Neural progenitor cell (in vitro differentiated cells): Measurements from ENCODE around the gene GUCY2C. TPM values are rescaled to one million over a fixed set of nuclear protein-coding genes. Genes with fewer than 3 reads are reported as not detected.

Source experiments
- DNase-seq: peaks from one replicate; pipeline ENCODE4 v3.0.0-alpha.2; 2016; ENCODE audit warnings: low spot score
- H2AFZ ChIP-seq: fragments of 200-600 bp; sonication (generic); replicated peaks from 2 replicates; pipeline ENCODE4 v1.6.1; 2016; ENCODE audit warnings: antibody characterized with exemption
- H3F3A ChIP-seq: fragments of 200-600 bp; sonication (generic); 2 replicates; pipeline ENCODE4 v1.6.1; 2016; ENCODE audit warnings: antibody characterized with exemption, low read depth
- H3K27ac ChIP-seq: fragments of 200-600 bp; sonication (generic); 2 replicates; pipeline ENCODE4 v1.5.1; 2016; ENCODE audit warnings: mild to moderate bottlenecking
- H3K27me3 ChIP-seq: fragments of 200-600 bp; sonication (generic); 2 replicates; pipeline ENCODE4 v1.6.1; 2016; ENCODE audit warnings: mild to moderate bottlenecking, moderate library complexity
- H3K36me3 ChIP-seq: fragments of 200-600 bp; sonication (generic); 2 replicates; pipeline ENCODE4 v1.5.1; 2016
- H3K4me1 ChIP-seq: fragments of 200-600 bp; sonication (generic); 2 replicates; pipeline ENCODE4 v1.6.1; 2016; ENCODE audit warnings: mixed run types
- H3K4me2 ChIP-seq: fragments of 200-600 bp; sonication (generic); 2 replicates; pipeline ENCODE4 v1.6.1; 2016
- H3K4me3 ChIP-seq: fragments of 200-600 bp; sonication (generic); 2 replicates; pipeline ENCODE4 v1.5.1; 2016
- H3K79me2 ChIP-seq: fragments of 200-600 bp; sonication (generic); 2 replicates; pipeline ENCODE4 v1.6.1; 2016; ENCODE audit warnings: low read depth
- H3K9ac ChIP-seq: fragments of 200-600 bp; sonication (generic); 2 replicates; pipeline ENCODE4 v1.6.1; 2016
- H3K9me3 ChIP-seq: fragments of 200-600 bp; sonication (generic); 2 replicates; pipeline ENCODE4 v1.5.1; 2016; ENCODE audit warnings: low read depth
- H4K20me1 ChIP-seq: fragments of 200-600 bp; sonication (generic); 2 replicates; pipeline ENCODE4 v1.6.1; 2016; ENCODE audit warnings: low read depth
- H3K27ac Mint-ChIP-seq: 3 replicates; pipeline ENCODE4 v1.8.0; 2021; ENCODE audit warnings: mixed read lengths
- H3K27me3 Mint-ChIP-seq: 2 replicates; pipeline ENCODE4 v1.8.0; 2022; ENCODE audit warnings: low read depth, mild to moderate bottlenecking, inconsistent platforms, moderate library complexity, mixed read lengths; ENCODE audit not compliant: insufficient read depth
- H3K36me3 Mint-ChIP-seq: 3 replicates; pipeline ENCODE4 v1.8.0; 2021; ENCODE audit warnings: mixed read lengths
- H3K4me1 Mint-ChIP-seq: 3 replicates; pipeline ENCODE4 v1.8.0; 2021; ENCODE audit warnings: mixed read lengths
- H3K4me3 Mint-ChIP-seq: 3 replicates; pipeline ENCODE4 v1.8.0; 2021; ENCODE audit warnings: mild to moderate bottlenecking, moderate library complexity, mixed read lengths
- H3K9me3 Mint-ChIP-seq: 3 replicates; pipeline ENCODE4 v1.8.0; 2020; ENCODE audit warnings: mixed read lengths
- EZH2 ChIP-seq: fragments of 200-600 bp; sonication (generic); IDR thresholded peaks from 2 replicates; pipeline ENCODE4 v1.6.1; 2017; ENCODE audit warnings: antibody characterized with exemption, mild to moderate bottlenecking, moderate library complexity
- EZH2phosphoT487 ChIP-seq: fragments of 200-600 bp; sonication (generic); IDR thresholded peaks from 2 replicates; pipeline ENCODE4 v1.6.1; 2017; ENCODE audit warnings: antibody characterized with exemption
- total RNA-seq: library from RNA; depleted of rRNA; stranded (reverse); fragments of >200 nt; gene quantifications from 2 replicates; pipeline ENCODE4 v1.2.3, GENCODE V29; 2015; ENCODE audit warnings: low replicate concordance
- TF ChIP-seq, protein P1 (sequence below): fragments of 200-600 bp; sonication (generic); IDR thresholded peaks from 2 replicates; pipeline ENCODE4 v1.5.1; 2017; ENCODE audit warnings: antibody characterized with exemption, mild to moderate bottlenecking

GUCY2C gene
- total RNA-seq, 1 donor from 2014 or later = not detected

DNA sequence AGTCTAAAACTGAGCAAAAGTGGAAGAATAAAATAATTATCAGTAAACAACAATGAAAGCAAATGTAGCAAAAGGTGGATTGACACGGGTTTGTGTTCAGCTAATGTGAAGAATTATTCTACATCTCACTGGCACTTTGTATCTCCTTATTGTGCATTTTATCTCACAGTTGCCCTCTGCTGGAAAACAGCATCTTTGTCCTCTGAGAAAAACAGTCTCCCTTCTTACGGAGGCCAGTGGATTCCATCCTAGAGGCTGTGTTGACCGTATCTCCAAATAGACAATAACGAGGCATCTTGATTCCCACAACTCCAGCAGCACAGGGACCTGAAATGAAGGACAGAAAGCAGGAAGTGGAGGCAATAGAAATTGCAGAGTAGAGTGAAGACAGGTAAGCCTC, 77.4 kb downstream of the GUCY2C start:
- no peak for TF ChIP-seq EZH2
- TF ChIP-seq, protein P1, sequence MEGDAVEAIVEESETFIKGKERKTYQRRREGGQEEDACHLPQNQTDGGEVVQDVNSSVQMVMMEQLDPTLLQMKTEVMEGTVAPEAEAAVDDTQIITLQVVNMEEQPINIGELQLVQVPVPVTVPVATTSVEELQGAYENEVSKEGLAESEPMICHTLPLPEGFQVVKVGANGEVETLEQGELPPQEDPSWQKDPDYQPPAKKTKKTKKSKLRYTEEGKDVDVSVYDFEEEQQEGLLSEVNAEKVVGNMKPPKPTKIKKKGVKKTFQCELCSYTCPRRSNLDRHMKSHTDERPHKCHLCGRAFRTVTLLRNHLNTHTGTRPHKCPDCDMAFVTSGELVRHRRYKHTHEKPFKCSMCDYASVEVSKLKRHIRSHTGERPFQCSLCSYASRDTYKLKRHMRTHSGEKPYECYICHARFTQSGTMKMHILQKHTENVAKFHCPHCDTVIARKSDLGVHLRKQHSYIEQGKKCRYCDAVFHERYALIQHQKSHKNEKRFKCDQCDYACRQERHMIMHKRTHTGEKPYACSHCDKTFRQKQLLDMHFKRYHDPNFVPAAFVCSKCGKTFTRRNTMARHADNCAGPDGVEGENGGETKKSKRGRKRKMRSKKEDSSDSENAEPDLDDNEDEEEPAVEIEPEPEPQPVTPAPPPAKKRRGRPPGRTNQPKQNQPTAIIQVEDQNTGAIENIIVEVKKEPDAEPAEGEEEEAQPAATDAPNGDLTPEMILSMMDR = peak; percentile 50
- no peak overlapping the region for H3K4me2 ChIP-seq
- no peak overlapping the region for H3K4me3 ChIP-seq
- H3K36me3 ChIP-seq = no peaks in the 10 kb centered on the region
- no peak overlapping the region for H2AFZ ChIP-seq
- no peaks in the 10 kb centered on the region for H3K4me1 ChIP-seq
- H4K20me1 ChIP-seq = no peaks in the 10 kb centered on the region
- H3K9ac ChIP-seq = no peak overlapping the region
- no peak overlapping the region for H3K27ac Mint-ChIP-seq
- no peaks in the 10 kb centered on the region for H3K4me1 Mint-ChIP-seq
- no peak overlapping the region for H3K4me3 Mint-ChIP-seq
- no peaks in the 10 kb centered on the region for H3K79me2 ChIP-seq
- H3K36me3 Mint-ChIP-seq = no peaks in the 10 kb centered on the region
- H3K27me3 Mint-ChIP-seq = no peaks in the 10 kb centered on the region
- no peaks in the 10 kb centered on the region for H3K9me3 ChIP-seq
- H3K9me3 Mint-ChIP-seq = no peaks in the 10 kb centered on the region
- no peak overlapping the region for H3K27ac ChIP-seq
- H3K27me3 ChIP-seq = no peaks in the 10 kb centered on the region
- DNase-seq = peak; percentile 24
- H3F3A ChIP-seq = no peaks in the 10 kb centered on the region

DNA sequence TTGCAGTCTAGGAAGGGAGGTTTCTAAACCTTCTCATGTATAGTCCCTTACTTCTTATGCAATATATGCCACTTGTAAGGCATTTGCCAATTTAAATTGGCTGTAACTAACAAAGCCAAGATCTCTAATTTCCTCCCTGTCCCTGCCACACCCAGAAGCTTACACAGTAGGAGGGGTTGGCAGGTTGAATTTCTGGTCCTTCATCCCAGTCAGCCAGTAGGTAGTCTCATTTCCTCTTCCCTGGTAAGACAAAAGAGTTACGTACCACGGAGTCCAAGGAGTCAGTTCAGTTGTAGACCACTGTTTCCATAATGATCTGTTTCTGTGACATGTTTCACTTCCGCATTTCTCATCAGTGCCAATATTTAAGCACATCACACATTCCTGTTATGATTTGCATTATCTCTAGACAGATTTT, 81.7 kb downstream of the GUCY2C start:
- no peak overlapping the region for H2AFZ ChIP-seq
- Mint-ChIP-seq H3K27ac (no peak overlapping the region), H3K4me1 (no peaks in the 10 kb centered on the region), H3K27me3 (no peaks in the 10 kb centered on the region), H3K36me3 (no peaks in the 10 kb centered on the region), H3K9me3 (peaks cover 7% of the 10 kb centered on the region), H3K4me3 (no peak overlapping the region)
- H4K20me1 ChIP-seq = no peaks in the 10 kb centered on the region
- no peak overlapping the region for H3K4me2 ChIP-seq
- no peak for DNase-seq
- H3F3A ChIP-seq = no peaks in the 10 kb centered on the region
- H3K9me3 ChIP-seq = no peaks in the 10 kb centered on the region
- H3K79me2 ChIP-seq = no peaks in the 10 kb centered on the region
- TF ChIP-seq EZH2 (no peak), EZH2phosphoT487 (no peak)
- TF ChIP-seq, protein P1 = no peak
- no peaks in the 10 kb centered on the region for H3K36me3 ChIP-seq
- H3K4me1 ChIP-seq = no peaks in the 10 kb centered on the region
- H3K9ac ChIP-seq = no peak overlapping the region
- H3K27me3 ChIP-seq = no peaks in the 10 kb centered on the region
- H3K27ac ChIP-seq = no peak overlapping the region
- no peak overlapping the region for H3K4me3 ChIP-seq

DNA sequence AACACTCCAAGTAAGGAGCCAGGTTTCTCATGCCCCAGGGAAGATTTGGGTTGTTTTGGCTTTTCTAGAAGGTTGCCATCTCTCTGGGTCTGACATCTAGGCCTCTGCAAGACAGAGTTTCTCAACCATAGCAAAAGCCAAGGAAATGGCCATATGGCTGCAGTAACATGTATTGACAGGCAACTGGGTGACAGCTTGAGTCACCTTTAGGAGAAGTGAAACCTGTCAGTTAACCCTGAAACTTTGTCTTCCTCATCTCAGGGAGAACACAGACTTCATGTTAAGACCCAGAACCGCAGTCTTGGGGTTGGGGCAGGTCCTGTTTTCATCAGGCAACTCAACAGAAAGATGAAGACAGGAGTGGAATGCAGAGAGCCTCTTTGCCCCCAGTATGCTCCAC, 82.7 kb downstream of the GUCY2C start:
- no peaks in the 10 kb centered on the region for H3K9me3 ChIP-seq
- no peak overlapping the region for H3K27ac ChIP-seq
- H3F3A ChIP-seq = no peaks in the 10 kb centered on the region
- Mint-ChIP-seq H3K4me1 (no peaks in the 10 kb centered on the region), H3K4me3 (no peak overlapping the region), H3K27me3 (no peaks in the 10 kb centered on the region), H3K27ac (no peak overlapping the region), H3K36me3 (no peaks in the 10 kb centered on the region), H3K9me3 (peaks cover 9% of the 10 kb centered on the region)
- DNase-seq = no peak
- no peaks in the 10 kb centered on the region for H3K36me3 ChIP-seq
- no peaks in the 10 kb centered on the region for H3K27me3 ChIP-seq
- H4K20me1 ChIP-seq = no peaks in the 10 kb centered on the region
- H3K4me1 ChIP-seq = no peaks in the 10 kb centered on the region
- H3K4me2 ChIP-seq = no peak overlapping the region
- no peak overlapping the region for H2AFZ ChIP-seq
- H3K4me3 ChIP-seq = no peak overlapping the region
- H3K79me2 ChIP-seq = no peaks in the 10 kb centered on the region
- no peak overlapping the region for H3K9ac ChIP-seq
- no peak for TF ChIP-seq EZH2
- TF ChIP-seq, protein P1 = no peak
